GM08714 (cell line): ENCODE measurements around the gene DUSP22.

Experiments
- H3K4me3 ChIP-seq: fragments of 200-500 bp; sonication (Bioruptor generic); 2 replicates; pipeline ENCODE4 v1.5.1; 2014; ENCODE audit warnings: mild to moderate bottlenecking, low read length, inconsistent platforms
- ZNF274 ChIP-seq: IDR thresholded peaks from 2 replicates; pipeline ENCODE4 v1.6.1; 2012; ENCODE audit warnings: mild to moderate bottlenecking, low read depth, low read length

Gene DUSP22

DNA sequence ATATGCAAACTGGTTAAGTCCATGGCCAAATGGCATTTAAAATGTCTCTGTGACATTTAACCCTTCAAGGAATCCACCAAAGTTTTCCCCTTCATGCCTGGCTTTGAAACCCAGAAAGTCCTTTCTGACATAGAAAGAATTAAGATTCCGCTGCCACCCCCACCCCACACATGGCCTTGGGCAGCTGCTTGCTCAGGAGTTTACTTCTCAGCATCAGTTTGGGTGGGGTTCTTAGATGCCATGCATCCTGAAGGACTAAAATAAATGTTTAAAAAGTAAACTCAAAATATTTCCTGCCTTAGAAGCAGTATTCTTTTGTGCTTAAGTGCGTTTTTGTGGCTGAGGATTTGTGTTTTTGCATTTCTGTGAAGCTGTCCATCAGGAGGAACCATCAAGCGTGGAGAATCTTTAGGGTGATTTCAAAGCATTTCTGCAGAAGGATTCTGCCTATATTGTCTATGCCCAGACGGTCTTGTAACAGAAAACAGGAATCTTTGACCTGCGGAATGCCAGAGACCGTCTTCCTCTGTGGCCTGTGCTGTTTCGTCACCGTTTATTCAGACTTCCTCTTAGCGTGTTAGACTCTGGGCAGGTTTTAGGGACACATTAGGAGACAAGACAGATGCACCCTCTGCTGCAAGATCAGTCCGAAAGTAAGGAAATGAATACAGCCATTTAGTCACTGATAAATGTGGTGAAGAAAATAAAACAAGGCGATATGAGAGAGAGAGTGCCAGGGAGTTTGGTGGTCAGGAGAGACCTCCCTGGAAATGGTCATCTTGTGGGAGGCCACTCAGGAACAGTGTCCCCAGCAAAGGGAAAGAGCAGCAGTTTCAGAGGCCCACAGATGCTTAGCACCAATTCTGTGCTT lies 6.2 kb downstream of the DUSP22 start:
- TF ChIP-seq ZNF274: no peak
- peak overlapping the region; percentile 50; the same call in 1 of the 2 replicates for H3K4me3 ChIP-seq

- peak overlapping the region; percentile 50; the same call in 1 of the 2 replicates for H3K4me3 ChIP-seq
- TF ChIP-seq ZNF274: no peak
Measured at GRCh38 chr6:299104-299980, 7.1 kb downstream of the DUSP22 start.

GRCh38 chr6:300026-300425 lies 7.7 kb downstream of the DUSP22 start:
- H3K4me3 ChIP-seq: no peak overlapping the region
- no peak for TF ChIP-seq ZNF274

DNA sequence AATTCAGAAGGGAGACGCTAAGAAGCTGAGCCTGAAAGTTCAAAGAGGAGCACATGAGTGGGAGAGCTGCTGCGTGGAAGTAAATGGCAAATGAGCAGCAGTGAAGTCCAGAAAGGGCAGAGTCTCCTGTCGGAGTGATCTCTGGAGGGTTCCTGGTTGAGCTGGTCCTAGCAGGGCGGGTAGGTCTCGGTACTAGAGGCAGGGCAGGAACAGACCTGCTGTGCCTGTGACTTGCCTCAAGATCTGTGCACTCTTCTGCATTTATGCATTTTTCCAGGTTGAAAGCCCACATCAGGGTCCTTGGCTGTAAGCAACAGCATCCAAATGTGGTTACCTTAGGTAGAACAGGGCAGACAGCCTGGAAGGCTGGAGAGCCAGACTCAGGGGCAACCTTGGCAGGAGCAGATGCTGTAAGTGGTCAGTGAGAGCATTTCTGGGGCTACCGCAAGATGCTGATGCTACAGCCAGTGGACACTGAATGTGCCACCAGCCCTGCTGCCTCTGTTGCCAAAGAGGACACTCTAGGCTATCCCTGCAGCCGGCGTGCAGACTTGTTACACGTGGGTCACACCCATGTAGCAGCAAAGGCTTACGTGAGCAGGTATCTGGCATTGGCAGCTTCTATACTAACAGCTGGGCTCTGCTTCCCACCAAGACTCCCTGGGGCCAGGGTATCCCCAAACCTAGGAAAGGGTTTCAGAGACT lies 8.4 kb downstream of the DUSP22 start:
- no peak for TF ChIP-seq ZNF274
- H3K4me3 ChIP-seq: no peak overlapping the region

DNA sequence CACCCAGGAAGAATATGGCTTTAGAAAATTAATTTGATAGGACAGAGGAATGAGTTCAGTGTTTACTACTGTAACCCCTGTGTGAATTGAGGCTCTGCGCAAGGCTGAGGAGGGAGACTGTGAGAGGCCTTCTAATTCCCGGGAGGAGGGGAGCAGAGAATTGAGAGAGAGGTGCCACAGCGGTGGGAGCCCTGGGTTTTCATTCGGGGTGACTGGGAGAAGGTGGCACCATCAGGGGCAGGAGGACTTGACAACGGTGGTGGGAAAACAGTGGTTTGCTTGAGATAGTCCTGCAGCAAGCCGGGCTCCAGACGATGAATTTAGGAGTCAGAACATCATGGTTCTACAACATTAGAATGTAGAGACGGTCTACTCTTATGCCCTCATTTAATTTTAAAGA lies 9.2 kb downstream of the DUSP22 start:
- TF ChIP-seq ZNF274: no peak
- no peak overlapping the region for H3K4me3 ChIP-seq

DNA sequence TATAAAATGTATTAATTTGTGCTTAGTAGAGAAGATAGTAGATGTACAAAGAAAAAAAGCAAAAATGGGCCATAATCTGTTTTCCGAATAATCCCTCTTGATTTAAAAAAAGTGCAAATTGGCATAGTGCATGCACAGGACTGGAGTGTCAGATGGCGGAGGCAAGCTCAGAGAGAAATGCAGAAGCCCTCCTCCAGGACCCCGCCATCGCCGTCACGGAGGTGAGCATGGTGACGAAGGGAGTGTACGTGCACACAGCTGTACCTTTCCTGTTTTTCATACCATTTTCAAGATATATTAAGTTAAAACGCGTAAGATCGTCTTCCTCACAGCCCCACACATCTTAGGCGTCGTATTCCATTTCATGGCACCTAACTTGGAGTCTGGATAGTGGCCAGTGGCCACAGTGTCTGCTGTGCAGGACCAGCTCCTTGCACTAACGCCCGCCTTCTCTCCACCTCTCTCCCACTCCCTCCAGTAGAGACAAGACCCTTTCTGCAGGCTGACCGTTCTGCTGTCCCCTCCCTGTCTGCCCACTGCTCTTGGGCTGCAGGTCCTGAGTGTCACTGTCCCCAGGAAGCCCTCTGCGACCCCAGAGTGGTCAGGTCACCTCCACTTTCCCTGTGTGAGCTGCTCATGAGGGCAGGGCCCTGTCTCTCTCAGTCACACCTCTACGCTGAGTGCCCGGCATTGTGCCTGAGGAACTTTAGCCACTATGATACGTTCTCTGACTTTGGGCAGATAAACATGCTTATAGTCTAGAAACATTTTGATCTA lies 9.8 kb downstream of the DUSP22 start:
- TF ChIP-seq ZNF274: no peak

GRCh38 chr6:302760-303159 lies 10.5 kb downstream of the DUSP22 start:
- H3K4me3 ChIP-seq: no peak overlapping the region
- no peak for TF ChIP-seq ZNF274

More for the DNA sequence above, 9.8 kb downstream of the DUSP22 start:
- no peak overlapping the region for H3K4me3 ChIP-seq

DNA sequence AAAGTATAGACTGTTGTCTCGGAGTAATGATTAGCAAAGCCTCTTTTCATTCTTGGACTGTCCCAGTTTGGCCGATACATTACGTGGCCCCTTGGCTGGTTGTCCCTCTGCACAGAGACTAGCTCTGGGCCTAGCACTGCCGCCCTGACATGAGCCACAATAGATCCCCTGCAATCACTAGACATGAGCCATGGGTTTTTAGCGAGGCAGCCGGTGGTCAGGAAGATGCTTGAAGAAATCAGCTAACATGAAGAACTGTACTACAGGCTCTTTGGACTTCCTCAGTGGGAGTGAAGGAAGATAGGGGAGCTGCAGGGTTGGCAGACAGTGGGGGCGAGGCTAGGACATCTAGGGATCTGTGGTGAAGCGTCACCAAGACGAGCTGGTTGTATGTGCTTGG lies 11.0 kb downstream of the DUSP22 start:
- H3K4me3 ChIP-seq: no peak overlapping the region
- no peak for TF ChIP-seq ZNF274

DNA sequence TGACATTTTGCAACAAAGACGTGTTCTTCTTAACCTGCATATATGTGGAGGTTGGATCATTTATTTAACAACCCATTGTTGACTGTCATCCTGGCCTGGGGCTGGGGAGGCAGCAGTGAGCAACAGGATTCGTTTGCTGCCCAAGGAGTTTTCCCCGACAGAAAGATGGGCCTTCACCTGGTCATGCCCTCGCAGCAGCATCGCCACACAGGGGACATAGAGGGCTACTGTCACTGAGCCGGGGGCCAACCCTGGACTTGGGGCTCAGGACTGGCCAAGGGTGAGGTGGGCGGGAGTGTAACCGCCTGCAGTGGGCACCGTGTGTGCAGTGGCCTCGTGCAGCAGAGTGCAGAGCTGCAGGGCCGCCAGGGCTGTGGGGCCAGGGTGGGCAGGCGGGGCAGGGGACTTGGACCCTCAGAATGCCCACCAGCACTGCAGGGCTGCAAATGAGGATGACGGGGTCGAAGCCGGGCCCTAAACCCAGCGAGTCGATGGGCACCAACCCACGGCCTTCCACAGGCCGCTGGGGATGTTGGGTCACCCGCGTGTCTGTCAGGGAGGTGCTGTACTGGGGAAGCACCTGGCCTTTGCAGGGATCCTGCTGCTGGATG lies 11.8 kb downstream of the DUSP22 start:
- TF ChIP-seq ZNF274: no peak
- H3K4me3 ChIP-seq: no peak overlapping the region

- TF ChIP-seq ZNF274: no peak
- peak overlapping the region; percentile 15; the same call in 1 of the 2 replicates for H3K4me3 ChIP-seq
Measured at GRCh38 chr6:304833-305370, 12.6 kb downstream of the DUSP22 start.

- peak overlapping the region; percentile 63; the same call in 1 of the 2 replicates for H3K4me3 ChIP-seq
- no peak for TF ChIP-seq ZNF274
Measured at GRCh38 chr6:305371-306206, 13.3 kb downstream of the DUSP22 start.

GRCh38 chr6:306641-307061 lies 14.4 kb downstream of the DUSP22 start:
- no peak overlapping the region; the same call in 1 of the 2 replicates for H3K4me3 ChIP-seq
- no peak for TF ChIP-seq ZNF274
